Activated CD4-positive, alpha-beta memory T cell treated with anti-CD3 and anti-CD28 coated beads, Interleukin-2, amount 10 ng/mL, durations not matched to agents 7 days and 5 days (primary cell): ENCODE results near the gene SPIN1. TPM values are rescaled to one million over a fixed set of nuclear protein-coding genes. Genes with fewer than 3 reads are reported as not detected.

ENCODE experiments used
- CTCF ChIA-PET: fragments of 350-600 bp; sonication (Branson Sonifier 250); formaldehyde crosslinking; loops from one replicate; lab custom pipeline; 2021; ENCODE audit warnings: antibody characterized with exemption, inconsistent platforms; lab: Charles Lee
- POLR2A ChIA-PET: fragments of 350-600 bp; sonication (Branson Sonifier 250); formaldehyde crosslinking; loops from one replicate; lab custom pipeline; 2021; ENCODE audit warnings: antibody characterized with exemption; lab: Charles Lee
- DNase-seq: peaks from one replicate; pipeline ENCODE4 v3.0.0-alpha.2; 2020
- H3K27ac Mint-ChIP-seq: one replicate; pipeline ENCODE4 v1.8.0; 2021; ENCODE audit warnings: mild to moderate bottlenecking, mixed read lengths
- H3K27me3 Mint-ChIP-seq: one replicate; pipeline ENCODE4 v1.8.0; 2021; ENCODE audit warnings: mixed read lengths
- H3K36me3 Mint-ChIP-seq: one replicate; pipeline ENCODE4 v1.8.0; 2021; ENCODE audit warnings: low read depth, mixed read lengths
- H3K4me1 Mint-ChIP-seq: one replicate; pipeline ENCODE4 v1.8.0; 2021; ENCODE audit warnings: mixed read lengths
- H3K4me3 Mint-ChIP-seq: one replicate; pipeline ENCODE4 v1.8.0; 2021; ENCODE audit warnings: mild to moderate bottlenecking, mixed read lengths
- H3K9me3 Mint-ChIP-seq: one replicate; pipeline ENCODE4 v1.8.0; 2021; ENCODE audit warnings: mixed read lengths
- total RNA-seq, 2 experiments: library from RNA; stranded (reverse); gene quantifications; one replicate each; pipeline ENCODE4 v1.2.3, GENCODE V29; 2021

SPIN1 gene
- total RNA-seq, 2 experiments from 2014 or later, result 38.4 to 42.2 TPM

GRCh38 chr9:88498880-88499279 lies 110.6 kb downstream of the SPIN1 start:
- H3K27ac Mint-ChIP-seq, result no peak overlapping the region
- no peak overlapping the region for H3K4me3 Mint-ChIP-seq
- H3K27me3 Mint-ChIP-seq, result no peaks in the 10 kb centered on the region
- DNase-seq, result no peak
- ChIA-PET POLR2A (no interaction called here), CTCF (interaction anchor here (1.1 kb wide), 1 partner anchor 10 kb away, joined by 3 read pairs; no protein-coding TSS in a partner anchor)
- no peaks in the 10 kb centered on the region for H3K4me1 Mint-ChIP-seq
- H3K9me3 Mint-ChIP-seq, result no peaks in the 10 kb centered on the region
- no peaks in the 10 kb centered on the region for H3K36me3 Mint-ChIP-seq

GRCh38 chr9:88501086-88501485 lies 112.8 kb downstream of the SPIN1 start:
- ChIA-PET POLR2A (no interaction called here), CTCF (no interaction called here)
- Mint-ChIP-seq H3K36me3 (no peaks in the 10 kb centered on the region), H3K4me1 (no peaks in the 10 kb centered on the region), H3K4me3 (no peak overlapping the region), H3K27ac (no peak overlapping the region), H3K9me3 (peaks cover 3% of the 10 kb centered on the region), H3K27me3 (no peaks in the 10 kb centered on the region)
- no peak for DNase-seq

GRCh38 chr9:88502552-88503034 lies 114.3 kb downstream of the SPIN1 start:
- no peaks in the 10 kb centered on the region for H3K27me3 Mint-ChIP-seq
- H3K4me1 Mint-ChIP-seq, result no peaks in the 10 kb centered on the region
- no peak overlapping the region for H3K27ac Mint-ChIP-seq
- ChIA-PET CTCF (no interaction called here), POLR2A (no interaction called here)
- no peak overlapping the region for H3K4me3 Mint-ChIP-seq
- DNase-seq, result no peak
- H3K9me3 Mint-ChIP-seq, result peaks cover 3% of the 10 kb centered on the region
- H3K36me3 Mint-ChIP-seq, result no peaks in the 10 kb centered on the region

DNA sequence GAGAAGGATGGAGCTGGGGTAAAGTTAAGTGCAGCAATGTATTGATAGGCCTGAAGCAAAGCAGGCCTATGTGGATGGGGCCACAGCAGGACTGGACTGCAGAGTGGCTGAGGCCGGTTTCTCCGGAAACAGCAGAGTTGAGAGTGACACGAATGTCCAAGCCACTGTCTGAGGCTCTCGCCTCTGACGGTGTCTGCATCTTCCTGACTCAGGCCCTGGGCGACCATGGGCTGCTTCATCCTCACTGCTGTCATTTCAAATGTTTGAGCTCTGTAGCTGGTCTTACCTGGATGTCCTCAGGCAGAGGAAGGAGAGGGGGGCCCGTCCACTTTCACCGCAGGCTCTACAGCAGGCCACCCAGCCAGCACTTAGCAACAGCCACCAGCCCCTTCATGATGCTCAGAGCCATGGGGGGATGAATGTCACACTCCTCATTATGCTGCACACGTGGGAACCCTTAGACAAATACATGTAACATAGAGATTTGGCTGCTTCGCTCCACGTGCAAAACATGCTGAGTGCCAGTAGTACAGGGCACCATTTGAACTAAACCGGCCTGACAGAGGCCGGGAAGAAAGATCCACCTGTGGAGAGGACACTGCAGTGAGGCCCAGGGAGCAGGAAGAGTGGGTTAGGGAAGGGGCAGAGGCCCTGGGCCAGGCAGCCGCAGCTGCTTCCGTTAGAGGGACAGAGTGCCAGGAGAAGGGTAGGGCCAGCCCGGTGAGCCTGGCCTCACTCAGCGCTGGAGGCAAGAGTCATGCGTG lies 115.0 kb downstream of the SPIN1 start:
- Mint-ChIP-seq H3K4me1 (no peaks in the 10 kb centered on the region), H3K9me3 (peaks cover 3% of the 10 kb centered on the region), H3K36me3 (no peaks in the 10 kb centered on the region), H3K27ac (no peak overlapping the region), H3K27me3 (no peaks in the 10 kb centered on the region), H3K4me3 (no peak overlapping the region)
- no peak for DNase-seq
- POLR2A ChIA-PET, result no interaction called here
- CTCF ChIA-PET, result no interaction called here

GRCh38 chr9:88503845-88504764 lies 115.9 kb downstream of the SPIN1 start:
- ChIA-PET CTCF (no interaction called here), POLR2A (no interaction called here)
- Mint-ChIP-seq H3K4me3 (no peak overlapping the region), H3K4me1 (no peaks in the 10 kb centered on the region), H3K27ac (no peak overlapping the region), H3K27me3 (peaks cover 1% of the 10 kb centered on the region), H3K9me3 (peaks cover 4% of the 10 kb centered on the region), H3K36me3 (no peaks in the 10 kb centered on the region)
- DNase-seq, result no peak

DNA sequence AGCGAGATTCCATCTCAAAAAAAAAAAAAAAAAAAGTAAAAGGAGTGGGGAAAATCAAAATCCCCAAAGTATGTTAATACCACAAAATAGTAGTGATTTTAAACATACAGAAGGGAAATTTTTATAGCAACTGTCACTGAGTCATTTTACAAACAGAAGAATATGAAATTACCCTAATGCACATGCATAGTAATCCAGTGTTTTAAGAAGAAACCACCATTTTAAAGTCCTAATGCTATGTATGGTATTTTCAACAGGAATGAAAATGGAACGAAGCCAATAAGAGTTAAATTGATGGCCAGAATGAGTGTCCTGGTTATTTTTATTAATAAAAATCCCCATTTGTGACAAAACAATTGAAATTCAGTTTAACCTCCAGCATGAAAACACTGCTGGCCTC lies 120.1 kb downstream of the SPIN1 start:
- Mint-ChIP-seq H3K4me1 (no peaks in the 10 kb centered on the region), H3K27me3 (peaks cover 11% of the 10 kb centered on the region), H3K4me3 (no peak overlapping the region), H3K27ac (no peak overlapping the region), H3K36me3 (no peaks in the 10 kb centered on the region), H3K9me3 (peaks cover 4% of the 10 kb centered on the region)
- DNase-seq, result no peak
- ChIA-PET POLR2A (no interaction called here), CTCF (no interaction called here)

DNA sequence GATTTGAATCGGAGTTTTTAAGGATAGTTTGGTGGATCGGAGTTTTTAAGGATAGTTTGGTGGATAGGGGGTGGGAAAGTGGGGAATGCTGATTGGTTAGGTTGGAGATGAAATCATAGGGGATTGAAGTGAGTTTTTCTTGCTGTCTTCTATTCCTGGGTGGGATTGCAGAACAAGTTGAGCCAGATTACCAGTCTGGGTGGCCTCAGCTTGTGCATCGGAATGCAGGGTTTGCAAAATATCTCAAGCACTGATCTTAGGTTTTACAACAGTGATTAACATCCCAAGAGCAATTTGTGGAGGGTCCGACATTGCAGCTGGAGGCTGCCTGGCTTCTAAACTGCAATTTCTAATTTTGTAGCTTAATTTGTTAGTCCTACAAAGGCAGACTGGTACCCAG lies 123.7 kb downstream of the SPIN1 start:
- Mint-ChIP-seq H3K27ac (no peak overlapping the region), H3K9me3 (peaks cover 2% of the 10 kb centered on the region), H3K4me3 (no peak overlapping the region), H3K4me1 (no peaks in the 10 kb centered on the region), H3K36me3 (no peaks in the 10 kb centered on the region), H3K27me3 (peaks cover 14% of the 10 kb centered on the region)
- ChIA-PET CTCF (no interaction called here), POLR2A (no interaction called here)
- no peak for DNase-seq

DNA sequence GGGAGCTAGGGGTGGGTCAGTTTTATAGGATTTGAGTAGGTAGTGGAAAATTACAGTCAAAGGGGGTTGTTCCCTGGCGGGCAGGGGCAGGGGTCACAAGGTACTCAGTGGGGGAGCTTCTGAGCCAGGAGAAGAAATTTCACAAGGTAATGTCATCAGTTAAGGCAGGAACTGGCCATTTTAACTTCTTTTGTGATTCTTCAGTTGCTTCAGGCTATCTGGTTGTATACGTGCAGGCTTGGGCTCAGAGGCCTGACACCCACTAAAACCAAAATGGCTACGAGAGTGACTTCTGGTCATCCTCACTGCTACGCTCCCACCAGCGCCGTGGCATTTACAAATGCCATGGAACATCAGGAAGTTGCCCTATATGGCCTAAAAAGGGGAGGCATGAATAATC lies 126.0 kb downstream of the SPIN1 start:
- ChIA-PET POLR2A (no interaction called here), CTCF (no interaction called here)
- Mint-ChIP-seq H3K4me1 (no peaks in the 10 kb centered on the region), H3K27ac (no peak overlapping the region), H3K36me3 (no peaks in the 10 kb centered on the region), H3K9me3 (no peaks in the 10 kb centered on the region), H3K27me3 (peaks cover 13% of the 10 kb centered on the region), H3K4me3 (no peak overlapping the region)
- no peak for DNase-seq

- H3K36me3 Mint-ChIP-seq, result no peaks in the 10 kb centered on the region
- H3K4me3 Mint-ChIP-seq, result no peak overlapping the region
- H3K27ac Mint-ChIP-seq, result no peak overlapping the region
- DNase-seq, result no peak
- POLR2A ChIA-PET, result no interaction called here
- H3K27me3 Mint-ChIP-seq, result peaks cover 12% of the 10 kb centered on the region
- CTCF ChIA-PET, result no interaction called here
- H3K9me3 Mint-ChIP-seq, result no peaks in the 10 kb centered on the region
- H3K4me1 Mint-ChIP-seq, result no peaks in the 10 kb centered on the region
Measured at GRCh38 chr9:88521308-88521707, 133.1 kb downstream of the SPIN1 start.

GRCh38 chr9:88522360-88522759 lies 134.1 kb downstream of the SPIN1 start:
- no peak for DNase-seq
- H3K4me1 Mint-ChIP-seq, result no peaks in the 10 kb centered on the region

DNA sequence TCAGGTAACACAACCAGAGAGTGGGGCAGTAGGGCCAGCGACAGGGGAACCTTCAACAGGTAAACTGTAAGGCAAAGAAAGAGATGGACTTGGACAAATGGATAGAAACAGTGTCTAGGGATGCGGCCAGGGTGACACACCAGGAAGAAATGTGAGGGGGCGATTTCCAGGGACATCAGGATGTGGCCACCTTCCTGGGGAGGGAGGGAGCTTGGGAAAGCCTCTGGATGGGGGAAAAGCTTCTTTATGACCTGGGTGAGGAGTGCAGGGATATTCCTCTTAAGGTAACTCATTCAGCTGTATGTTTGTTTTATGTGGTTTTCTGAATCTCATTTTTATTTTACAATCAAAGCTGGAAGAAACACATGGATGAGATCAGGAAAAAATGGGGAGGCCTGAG lies 134.8 kb downstream of the SPIN1 start:
- no peak overlapping the region for H3K27ac Mint-ChIP-seq
- CTCF ChIA-PET, result no interaction called here
- no peaks in the 10 kb centered on the region for H3K9me3 Mint-ChIP-seq
- H3K27me3 Mint-ChIP-seq, result peaks cover 8% of the 10 kb centered on the region
- no peaks in the 10 kb centered on the region for H3K36me3 Mint-ChIP-seq
- DNase-seq, result no peak
- H3K4me1 Mint-ChIP-seq, result no peaks in the 10 kb centered on the region
- no peak overlapping the region for H3K4me3 Mint-ChIP-seq
- POLR2A ChIA-PET, result no interaction called here

More at GRCh38 chr9:88522360-88522759, 134.1 kb downstream of the SPIN1 start:
- Mint-ChIP-seq H3K27ac (no peak overlapping the region), H3K4me3 (no peak overlapping the region), H3K36me3 (no peaks in the 10 kb centered on the region), H3K27me3 (peaks cover 8% of the 10 kb centered on the region), H3K9me3 (no peaks in the 10 kb centered on the region)
- ChIA-PET CTCF (no interaction called here), POLR2A (no interaction called here)

- ChIA-PET CTCF (no interaction called here), POLR2A (no interaction called here)
- no peaks in the 10 kb centered on the region for H3K36me3 Mint-ChIP-seq
- H3K4me3 Mint-ChIP-seq, result no peak overlapping the region
- H3K9me3 Mint-ChIP-seq, result no peaks in the 10 kb centered on the region
- peaks cover 6% of the 10 kb centered on the region for H3K27me3 Mint-ChIP-seq
- DNase-seq, result no peak
- no peak overlapping the region for H3K27ac Mint-ChIP-seq
- no peaks in the 10 kb centered on the region for H3K4me1 Mint-ChIP-seq
Measured at GRCh38 chr9:88524911-88525310, 136.7 kb downstream of the SPIN1 start.

GRCh38 chr9:88527618-88528017 lies 139.4 kb downstream of the SPIN1 start:
- no peak for DNase-seq
- Mint-ChIP-seq H3K9me3 (no peaks in the 10 kb centered on the region), H3K27me3 (peaks cover 15% of the 10 kb centered on the region), H3K36me3 (no peaks in the 10 kb centered on the region), H3K4me1 (no peaks in the 10 kb centered on the region), H3K27ac (no peak overlapping the region), H3K4me3 (no peak overlapping the region)
- ChIA-PET POLR2A (no interaction called here), CTCF (no interaction called here)
